ENCODE measurements around the gene CHRM4. TPM values are rescaled to one million over a fixed set of nuclear protein-coding genes. Genes with fewer than 3 reads are reported as not detected.

Gene CHRM4
- total RNA-seq, 1 donor = 0.36 TPM

- Histone ChIP-seq H3K4me2 (ENCODE audit: insufficient read depth, low read length) (peak overlapping the region; percentile 61), H2AFZ (ENCODE audit: low read length) (peak overlapping the region; percentile 42), H3K9me3 (ENCODE audit: low read depth, low read length) (no peaks in the 10 kb centered on the region), H3K36me3 (ENCODE audit: insufficient read depth, low read length) (no peaks in the 10 kb centered on the region), H3K27me3 (ENCODE audit: insufficient read depth, low read length) (no peaks in the 10 kb centered on the region), H3K4me3 (ENCODE audit: insufficient read depth, low read length) (peak overlapping the region; percentile 59), H3K4me1 (ENCODE audit: insufficient read depth, low read length) (peaks cover 41% of the 10 kb centered on the region), H3K79me2 (ENCODE audit: insufficient read depth, low read length) (peaks cover 54% of the 10 kb centered on the region), H4K20me1 (ENCODE audit: insufficient read depth, low read length) (peaks cover 12% of the 10 kb centered on the region), H3K27ac (ENCODE audit: low read depth, low read length) (peak overlapping the region; percentile 88)
- peak; percentile 98 for DNase-seq (ENCODE audit: insufficient read length, low spot score, missing footprints)
- TF ChIP-seq CTCF (IDR thresholded peaks at IDR 0.05; ENCODE audit: extremely low read depth, low read depth, low read length) = no peak
Observed at GRCh38 chr11:46361283-46362155, 30.1 kb downstream of the CHRM4 start.

GRCh38 chr11:46360878-46361277 lies 30.7 kb downstream of the CHRM4 start:
- H3K27me3 ChIP-seq (ENCODE audit: insufficient read depth, low read length) = no peaks in the 10 kb centered on the region
- peaks cover 41% of the 10 kb centered on the region for H3K4me1 ChIP-seq (ENCODE audit: insufficient read depth, low read length)
- no peak for TF ChIP-seq CTCF (IDR thresholded peaks at IDR 0.05; ENCODE audit: extremely low read depth, low read depth, low read length)
- H3K4me2 ChIP-seq (ENCODE audit: insufficient read depth, low read length) = peak overlapping the region; percentile 61
- H3K79me2 ChIP-seq (ENCODE audit: insufficient read depth, low read length) = peaks cover 60% of the 10 kb centered on the region
- H2AFZ ChIP-seq (ENCODE audit: low read length) = peak overlapping the region; percentile 42
- H3K27ac ChIP-seq (ENCODE audit: low read depth, low read length) = peak overlapping the region; percentile 88
- peak overlapping the region; percentile 59 for H3K4me3 ChIP-seq (ENCODE audit: insufficient read depth, low read length)
- peaks cover 12% of the 10 kb centered on the region for H4K20me1 ChIP-seq (ENCODE audit: insufficient read depth, low read length)
- DNase-seq (ENCODE audit: insufficient read length, low spot score, missing footprints) = no peak
- no peaks in the 10 kb centered on the region for H3K9me3 ChIP-seq (ENCODE audit: low read depth, low read length)
- no peaks in the 10 kb centered on the region for H3K36me3 ChIP-seq (ENCODE audit: insufficient read depth, low read length)

GRCh38 chr11:46359953-46360352 lies 31.6 kb downstream of the CHRM4 start:
- no peak overlapping the region for H3K4me2 ChIP-seq (ENCODE audit: insufficient read depth, low read length)

More at GRCh38 chr11:46359953-46360352, 31.6 kb downstream of the CHRM4 start:
- Histone ChIP-seq H4K20me1 (ENCODE audit: insufficient read depth, low read length) (peaks cover 12% of the 10 kb centered on the region), H3K4me1 (ENCODE audit: insufficient read depth, low read length) (peaks cover 41% of the 10 kb centered on the region), H3K79me2 (ENCODE audit: insufficient read depth, low read length) (peaks cover 63% of the 10 kb centered on the region), H3K9me3 (ENCODE audit: low read depth, low read length) (no peaks in the 10 kb centered on the region), H3K36me3 (ENCODE audit: insufficient read depth, low read length) (no peaks in the 10 kb centered on the region), H3K27me3 (ENCODE audit: insufficient read depth, low read length) (no peaks in the 10 kb centered on the region), H3K27ac (ENCODE audit: low read depth, low read length) (no peak overlapping the region), H2AFZ (ENCODE audit: low read length) (no peak overlapping the region), H3K4me3 (ENCODE audit: insufficient read depth, low read length) (no peak overlapping the region)
- no peak for TF ChIP-seq CTCF (IDR thresholded peaks at IDR 0.05; ENCODE audit: extremely low read depth, low read depth, low read length)
- no peak for DNase-seq (ENCODE audit: insufficient read length, low spot score, missing footprints)
